Activated effector memory CD4-positive, alpha-beta T cell treated with Interleukin-2 at 50 U/mL for 16 hours (primary cell): ENCODE results near the gene ABCF2.
A peak's percentile ranks its signal among the peaks of the same experiment; 100 is the strongest.

ENCODE experiments used
- DNase-seq: peaks from one replicate; pipeline ENCODE4 v3.0.0-alpha.2; 2020

Gene ABCF2

DNA sequence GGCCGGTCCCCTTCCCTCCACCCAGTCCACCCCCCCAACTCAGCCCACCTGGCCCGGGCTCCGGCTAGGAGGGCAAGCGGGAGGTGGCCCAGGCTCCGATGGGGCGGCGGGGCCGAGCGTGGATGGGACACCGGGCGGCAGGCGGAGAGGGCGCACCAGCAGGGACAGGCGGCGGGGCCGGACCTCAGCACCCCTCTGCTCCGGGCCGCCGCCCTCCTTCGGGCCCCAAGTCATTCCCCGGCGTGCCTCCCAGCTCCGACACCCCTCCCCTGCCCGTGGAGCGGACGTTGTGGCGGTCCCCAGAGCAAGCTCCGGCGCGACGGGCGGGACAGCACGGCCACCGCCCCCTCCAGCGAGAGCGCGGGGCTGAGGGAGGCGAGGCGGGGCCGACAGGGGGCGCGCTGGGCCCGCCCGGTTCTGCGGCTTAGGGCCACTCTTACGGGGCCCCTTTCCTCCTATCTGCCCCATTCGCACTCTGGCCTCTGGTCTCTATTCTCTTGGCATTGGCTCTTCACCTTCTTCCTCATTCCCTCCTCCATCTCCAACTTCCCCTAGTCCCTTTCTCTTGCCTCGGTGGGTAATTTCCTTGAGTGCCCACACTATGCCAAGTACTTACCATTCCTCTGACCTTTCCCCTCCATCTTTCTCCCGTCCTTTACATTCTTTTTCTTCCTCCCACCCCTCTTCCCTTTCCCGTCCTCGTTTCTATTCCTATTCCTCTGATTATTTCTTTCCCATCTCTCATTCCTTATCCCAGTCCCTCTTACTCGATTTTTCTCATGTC is 58.8 kb downstream of the ABCF2 start:
- DNase-seq: peak; percentile 51

DNA sequence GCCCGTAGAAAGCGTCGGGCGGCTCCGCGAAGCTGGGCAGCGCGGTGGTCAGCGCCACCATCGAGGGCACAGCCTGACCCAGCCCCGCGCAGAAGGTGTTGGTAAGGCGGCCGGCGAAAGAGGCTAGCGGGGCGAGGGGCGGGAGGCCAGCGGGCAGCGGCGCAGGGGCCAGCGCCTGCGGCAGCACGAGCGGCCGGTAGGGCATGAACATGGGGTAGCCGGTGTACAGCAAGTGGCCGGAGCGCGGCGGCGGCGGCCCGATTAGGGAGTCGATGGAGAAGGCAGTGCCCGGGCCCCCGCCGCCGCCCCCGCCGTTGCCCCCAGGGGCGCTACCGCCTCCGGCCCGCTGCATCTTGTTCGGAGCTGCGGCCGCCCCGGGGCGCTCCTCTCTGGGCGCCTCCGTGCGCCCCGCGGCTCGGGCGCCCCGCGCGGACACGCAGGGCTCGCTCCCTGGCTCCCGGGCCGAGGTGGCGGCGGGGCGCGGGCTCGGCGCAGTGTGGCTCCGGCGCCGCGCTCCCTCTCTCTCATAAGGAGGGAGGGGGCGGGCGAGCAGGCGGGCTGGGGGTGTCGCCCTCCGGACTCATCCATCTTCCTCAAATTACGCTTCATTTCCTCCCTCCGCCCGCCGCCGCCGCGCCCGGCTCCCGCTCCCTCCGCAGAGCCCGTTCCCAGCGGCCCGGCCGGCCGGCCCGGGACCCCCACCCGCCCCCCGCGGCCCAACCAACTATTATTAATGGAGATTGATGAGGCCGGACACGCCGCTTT is 59.6 kb downstream of the ABCF2 start, which contains the start of gene GBX1:
GBX1 (minus strand) TSS at position 498 of the 765 bp plus-strand sequence; CDS start at position 352, 146 bp downstream.
- no peak for DNase-seq

DNA sequence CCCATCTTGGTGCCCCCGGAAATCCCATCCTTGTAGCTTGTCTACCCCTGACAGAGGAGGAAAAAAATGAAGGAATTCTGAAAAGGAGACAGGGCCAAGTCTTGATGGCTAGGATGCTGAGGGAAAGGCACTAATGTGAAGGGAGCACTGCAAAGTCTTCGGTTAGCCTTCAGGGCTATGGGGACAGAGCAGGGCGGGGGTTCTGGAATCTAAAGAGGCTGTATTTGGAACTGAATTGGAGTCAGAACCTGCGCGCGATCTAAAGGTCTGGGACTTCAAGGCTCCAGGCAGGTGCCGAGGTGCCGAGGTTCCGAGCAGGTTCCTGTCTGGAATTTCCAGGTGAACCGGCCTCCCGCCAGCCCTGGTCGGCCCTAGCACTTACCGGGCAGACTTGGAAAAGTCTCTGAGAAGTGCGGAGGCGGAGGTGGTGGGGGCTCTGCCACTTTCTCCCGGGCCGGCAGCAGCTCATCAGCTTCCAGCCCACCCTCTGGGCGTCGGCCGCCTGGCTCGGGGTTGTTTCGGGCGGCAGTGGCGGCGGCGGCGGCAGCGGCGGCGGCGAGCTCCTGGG is 60.3 kb downstream of the ABCF2 start:
- no peak for DNase-seq
